ENCODE results near the gene DIO2.

DIO2 gene

DNA sequence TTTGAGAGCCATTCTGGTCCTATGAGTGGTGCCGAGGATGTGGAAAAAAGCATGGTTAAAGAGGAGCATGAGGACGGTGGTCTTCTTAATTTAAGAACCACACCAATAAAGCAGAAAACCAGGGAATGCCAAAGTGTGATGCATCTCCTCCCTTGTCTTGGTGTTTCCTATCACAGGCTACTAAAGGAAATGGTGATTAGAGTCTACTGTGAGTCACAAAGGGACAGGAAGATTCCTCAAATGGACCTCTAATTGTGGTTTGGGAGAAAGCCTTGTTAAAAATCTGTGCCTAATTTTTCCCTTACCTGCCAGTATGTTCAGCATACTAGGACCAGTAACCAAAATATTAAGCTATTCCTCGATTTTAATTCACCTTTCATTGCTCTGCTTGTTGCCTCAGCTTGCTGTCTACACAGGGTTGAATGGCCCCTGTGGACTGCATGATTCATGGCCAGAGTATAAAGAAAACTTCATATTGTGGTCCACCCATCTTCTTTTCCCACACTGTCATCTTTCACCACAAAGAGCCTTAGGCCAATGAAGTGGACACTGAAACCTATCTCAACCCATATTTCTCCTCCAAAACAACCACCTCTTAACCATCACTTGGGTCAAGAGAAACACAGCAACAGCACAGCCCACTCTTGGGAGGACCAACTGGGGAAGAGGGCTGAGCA, 38.8 kb downstream of the DIO2 start:
- Histone ChIP-seq H3K36me3 (ENCODE audit: control insufficient read depth, insufficient read depth, low read length) (no peaks in the 10 kb centered on the region), H3K4me3 (ENCODE audit: insufficient read depth, low read depth, low read length) (no peak overlapping the region), H3K27ac (ENCODE audit: insufficient read depth, low read depth, low read length, poor library complexity, severe bottlenecking) (no peak overlapping the region), H3K4me1 (ENCODE audit: control insufficient read depth, insufficient read depth, low read length) (no peaks in the 10 kb centered on the region), H3K9me3 (ENCODE audit: control insufficient read depth, low read length) (no peaks in the 10 kb centered on the region), H3K27me3 (ENCODE audit: control insufficient read depth, insufficient read depth, low read length, poor library complexity, severe bottlenecking) (no peaks in the 10 kb centered on the region)
- 95 to 99% methylated on average over 3 of the region's 3 CpGs for WGBS, 2 experiments

DNA sequence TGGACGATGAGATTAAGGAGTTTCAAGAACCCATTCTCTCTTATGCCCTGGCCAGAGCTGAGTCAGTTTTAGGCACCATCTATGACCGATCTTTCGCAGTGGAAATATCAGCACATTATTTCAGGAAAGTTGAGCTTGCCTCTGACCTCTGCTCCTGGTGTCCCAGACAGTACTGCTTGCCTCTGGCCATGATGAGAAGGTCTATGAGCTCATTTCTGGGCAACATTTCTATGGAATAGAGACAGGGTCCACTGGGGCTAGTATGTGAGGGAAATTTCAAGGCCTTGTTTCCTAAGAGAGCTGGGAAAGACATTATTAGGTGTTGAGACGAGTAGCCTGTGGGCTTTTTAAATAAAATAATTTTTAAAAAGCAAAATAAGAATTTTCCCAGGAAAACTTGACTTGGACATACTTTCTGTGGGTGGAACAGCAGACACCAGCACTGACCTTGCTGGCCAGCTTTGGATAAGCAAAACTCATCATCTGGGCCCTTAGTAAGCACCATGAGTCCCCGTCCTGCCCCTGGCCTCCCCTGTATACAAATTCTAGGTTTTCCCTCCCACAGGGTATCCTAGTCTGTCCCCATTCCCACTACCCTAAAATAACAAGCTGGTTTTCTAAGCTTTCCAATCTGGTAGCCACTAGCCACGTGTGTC, 43.4 kb downstream of the DIO2 start:
- no peak overlapping the region for H3K27ac ChIP-seq (ENCODE audit: insufficient read depth, low read depth, low read length, poor library complexity, severe bottlenecking)
- H3K4me1 ChIP-seq (ENCODE audit: control insufficient read depth, insufficient read depth, low read length), result no peaks in the 10 kb centered on the region
- H3K36me3 ChIP-seq (ENCODE audit: control insufficient read depth, insufficient read depth, low read length), result no peaks in the 10 kb centered on the region
- no peaks in the 10 kb centered on the region for H3K27me3 ChIP-seq (ENCODE audit: control insufficient read depth, insufficient read depth, low read length, poor library complexity, severe bottlenecking)
- 93 to 98% methylated on average over 6 of the region's 6 CpGs for WGBS, 2 experiments
- no peaks in the 10 kb centered on the region for H3K9me3 ChIP-seq (ENCODE audit: control insufficient read depth, low read length)
- H3K4me3 ChIP-seq (ENCODE audit: insufficient read depth, low read depth, low read length), result no peak overlapping the region

DNA sequence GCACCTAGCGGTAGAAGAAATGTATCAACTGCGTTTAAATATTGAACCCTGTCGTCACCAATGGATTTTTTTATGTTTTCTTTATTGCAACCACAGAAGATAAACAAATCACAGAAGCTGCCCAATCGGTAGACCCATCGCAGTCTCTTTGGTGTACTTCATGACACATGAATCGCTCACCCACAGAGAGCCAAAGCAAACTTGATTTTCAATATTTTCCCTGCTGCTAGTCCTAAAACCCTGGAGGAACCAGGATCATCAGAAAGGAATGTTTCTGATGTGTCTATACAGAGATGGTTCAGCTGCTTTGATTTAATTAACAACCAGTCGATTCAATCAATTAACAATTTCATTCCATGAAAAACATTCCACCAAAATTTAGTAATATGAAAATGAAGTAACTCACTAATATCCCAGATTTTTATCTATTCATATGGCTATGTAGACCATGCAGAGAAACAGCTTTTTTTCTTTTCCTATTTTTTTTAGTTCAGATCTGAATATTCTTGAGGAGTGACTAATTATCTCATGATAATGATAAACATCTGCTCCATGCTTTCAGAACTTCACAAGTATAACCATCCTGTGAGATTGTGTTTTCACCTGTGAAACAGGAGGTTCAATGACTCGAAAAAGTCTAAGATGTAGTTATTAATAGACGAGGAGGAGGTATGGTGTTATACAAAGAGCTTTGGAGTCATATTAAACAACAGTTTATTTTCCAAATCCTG, 46.1 kb downstream of the DIO2 start:
- Histone ChIP-seq H3K27ac (ENCODE audit: insufficient read depth, low read depth, low read length, poor library complexity, severe bottlenecking) (no peak overlapping the region), H3K27me3 (ENCODE audit: control insufficient read depth, insufficient read depth, low read length, poor library complexity, severe bottlenecking) (no peaks in the 10 kb centered on the region), H3K4me3 (ENCODE audit: insufficient read depth, low read depth, low read length) (no peak overlapping the region), H3K4me1 (ENCODE audit: control insufficient read depth, insufficient read depth, low read length) (no peaks in the 10 kb centered on the region), H3K9me3 (ENCODE audit: control insufficient read depth, low read length) (no peaks in the 10 kb centered on the region), H3K36me3 (ENCODE audit: control insufficient read depth, insufficient read depth, low read length) (no peaks in the 10 kb centered on the region)
- 97% methylated on average over 7 to 8 of the region's 9 CpGs for WGBS, 2 experiments

DNA sequence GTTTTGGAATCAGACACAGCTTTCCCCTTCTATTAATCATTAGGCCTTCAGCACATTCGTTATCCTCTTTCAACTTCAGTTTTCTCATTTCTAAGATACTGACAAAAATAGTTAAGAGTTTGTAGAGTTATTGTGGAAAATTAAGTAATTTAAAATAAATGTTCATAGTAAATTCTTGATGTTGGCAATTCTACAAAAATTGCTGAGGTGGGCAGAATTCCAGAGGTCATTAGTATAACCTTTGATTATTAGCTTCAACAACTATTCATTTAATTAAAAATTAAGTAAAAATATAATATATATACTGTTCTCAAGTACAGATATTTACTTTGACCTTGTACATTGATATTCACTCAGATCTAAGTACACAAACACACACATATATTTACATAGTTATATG, 58.5 kb downstream of the DIO2 start:
- Histone ChIP-seq H3K36me3 (ENCODE audit: control insufficient read depth, insufficient read depth, low read length) (no peaks in the 10 kb centered on the region), H3K27me3 (ENCODE audit: control insufficient read depth, insufficient read depth, low read length, poor library complexity, severe bottlenecking) (no peaks in the 10 kb centered on the region), H3K9me3 (ENCODE audit: control insufficient read depth, low read length) (no peaks in the 10 kb centered on the region), H3K27ac (ENCODE audit: insufficient read depth, low read depth, low read length, poor library complexity, severe bottlenecking) (no peak overlapping the region), H3K4me1 (ENCODE audit: control insufficient read depth, insufficient read depth, low read length) (no peaks in the 10 kb centered on the region), H3K4me3 (ENCODE audit: insufficient read depth, low read depth, low read length) (no peak overlapping the region)
- WGBS, 2 experiments, result no CpG with 5 or more reads among the region's 1 CpG

DNA sequence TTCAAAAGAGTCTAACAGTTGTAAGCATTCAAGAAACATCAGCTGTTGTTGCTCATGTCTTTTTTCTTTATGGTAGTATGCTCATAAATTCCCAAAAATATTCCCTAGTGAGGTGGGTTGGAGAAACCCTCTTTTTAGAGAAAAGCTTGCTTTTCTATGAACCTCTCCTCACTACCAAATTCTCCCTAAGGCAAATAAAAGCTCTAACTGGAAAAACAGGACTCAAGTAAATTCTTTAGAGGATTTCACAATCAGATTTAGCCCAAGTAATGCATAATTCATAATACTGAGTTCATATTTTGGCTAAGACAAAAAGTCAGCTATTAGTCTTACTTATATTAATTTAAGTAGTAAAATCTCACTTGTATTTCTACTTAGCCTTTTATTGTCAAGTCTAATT, 59.1 kb downstream of the DIO2 start:
- H3K4me1 ChIP-seq (ENCODE audit: control insufficient read depth, insufficient read depth, low read length), result no peaks in the 10 kb centered on the region
- H3K4me3 ChIP-seq (ENCODE audit: insufficient read depth, low read depth, low read length), result no peak overlapping the region
- no peaks in the 10 kb centered on the region for H3K36me3 ChIP-seq (ENCODE audit: control insufficient read depth, insufficient read depth, low read length)
- H3K9me3 ChIP-seq (ENCODE audit: control insufficient read depth, low read length), result no peaks in the 10 kb centered on the region
- H3K27me3 ChIP-seq (ENCODE audit: control insufficient read depth, insufficient read depth, low read length, poor library complexity, severe bottlenecking), result no peaks in the 10 kb centered on the region
- H3K27ac ChIP-seq (ENCODE audit: insufficient read depth, low read depth, low read length, poor library complexity, severe bottlenecking), result no peak overlapping the region

DNA sequence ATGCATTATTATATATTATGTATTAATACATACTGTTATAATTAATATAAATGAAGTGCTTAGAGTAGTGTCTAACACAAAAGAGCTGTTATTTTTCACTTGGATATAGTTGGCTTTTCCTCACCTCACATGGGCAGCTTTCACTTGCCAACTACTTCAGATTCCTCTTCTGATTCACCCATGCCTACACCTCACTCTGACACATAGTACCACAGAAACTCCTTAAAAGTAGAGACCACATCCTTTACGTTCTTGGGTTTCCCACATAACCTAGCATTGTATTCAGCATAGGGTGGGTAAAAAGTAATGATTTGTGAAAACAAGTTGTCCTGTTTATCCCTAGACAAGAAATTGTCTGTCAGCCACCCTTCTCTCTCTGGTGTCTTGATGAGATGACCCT, 61.0 kb downstream of the DIO2 start:
- Histone ChIP-seq H3K27ac (ENCODE audit: insufficient read depth, low read depth, low read length, poor library complexity, severe bottlenecking) (no peak overlapping the region), H3K27me3 (ENCODE audit: control insufficient read depth, insufficient read depth, low read length, poor library complexity, severe bottlenecking) (no peaks in the 10 kb centered on the region), H3K4me3 (ENCODE audit: insufficient read depth, low read depth, low read length) (no peak overlapping the region), H3K9me3 (ENCODE audit: control insufficient read depth, low read length) (no peaks in the 10 kb centered on the region), H3K36me3 (ENCODE audit: control insufficient read depth, insufficient read depth, low read length) (no peaks in the 10 kb centered on the region), H3K4me1 (ENCODE audit: control insufficient read depth, insufficient read depth, low read length) (no peaks in the 10 kb centered on the region)
- WGBS, 2 experiments, result 100% methylated on average over 1 of the region's 1 CpG; no CpG with 5 or more reads in 1 of the 2 experiments

Data from ectodermal cell (in vitro differentiated cells).